Urinary bladder (tissue), 4 donors: ENCODE data around the gene FGFR3. TPM values are rescaled to one million over a fixed set of nuclear protein-coding genes. Genes with fewer than 3 reads are reported as not detected.

ENCODE experiments used
- DNase-seq: peaks from one replicate; pipeline ENCODE4 v3.0.0-alpha.2; 2015; ENCODE audit errors: extremely low spot score
- H3K27ac ChIP-seq: one replicate; pipeline ENCODE4 v1.5.1; 2013; ENCODE audit warnings: low read depth, mild to moderate bottlenecking, moderate library complexity
- H3K36me3 ChIP-seq: one replicate; pipeline ENCODE4 v1.6.1; 2013; ENCODE audit warnings: mild to moderate bottlenecking, moderate library complexity; ENCODE audit not compliant: insufficient read depth
- H3K4me1 ChIP-seq: one replicate; pipeline ENCODE4 v1.6.1; 2013; ENCODE audit warnings: mild to moderate bottlenecking, moderate library complexity; ENCODE audit not compliant: insufficient read depth
- H3K4me3 ChIP-seq: one replicate; pipeline ENCODE4 v1.5.1; 2013; ENCODE audit warnings: low read depth, low read length
- WGBS: extraction: QIAGEN DNeasy Blood & Tissue Kit; methylation state at CpG from one replicate; pipeline ENCODE4 v1.1.7; 2013; 5-methylcytosine and 5-hydroxymethylcytosine counted together
- polyA plus RNA-seq: library from polyadenylated mRNA; stranded (reverse); fragments of 200-250 nt; gene quantifications from one replicate; pipeline ENCODE4 v1.2.3, GENCODE V29; 2013
- total RNA-seq: library from RNA; depleted of rRNA; stranded (reverse); fragments of >200 nt; gene quantifications from one replicate; pipeline ENCODE4 v1.2.3, GENCODE V29; 2014
- donor health status: healthy with polysubstance abuse.
- donor health status: healthy.

FGFR3 gene
- total and polyA plus RNA-seq, 2 donors, result 12.3 to 26.5 TPM

GRCh38 chr4:1759818-1760223 is 33.3 kb upstream of the FGFR3 start:
- DNase-seq, result no peak
- Histone ChIP-seq H3K4me3 (no peak overlapping the region), H3K36me3 (no peaks in the 10 kb centered on the region), H3K4me1 (no peaks in the 10 kb centered on the region), H3K27ac (peak overlapping the region; percentile 34)
- 75% methylated on average over 13 of the region's 13 CpGs for WGBS

DNA sequence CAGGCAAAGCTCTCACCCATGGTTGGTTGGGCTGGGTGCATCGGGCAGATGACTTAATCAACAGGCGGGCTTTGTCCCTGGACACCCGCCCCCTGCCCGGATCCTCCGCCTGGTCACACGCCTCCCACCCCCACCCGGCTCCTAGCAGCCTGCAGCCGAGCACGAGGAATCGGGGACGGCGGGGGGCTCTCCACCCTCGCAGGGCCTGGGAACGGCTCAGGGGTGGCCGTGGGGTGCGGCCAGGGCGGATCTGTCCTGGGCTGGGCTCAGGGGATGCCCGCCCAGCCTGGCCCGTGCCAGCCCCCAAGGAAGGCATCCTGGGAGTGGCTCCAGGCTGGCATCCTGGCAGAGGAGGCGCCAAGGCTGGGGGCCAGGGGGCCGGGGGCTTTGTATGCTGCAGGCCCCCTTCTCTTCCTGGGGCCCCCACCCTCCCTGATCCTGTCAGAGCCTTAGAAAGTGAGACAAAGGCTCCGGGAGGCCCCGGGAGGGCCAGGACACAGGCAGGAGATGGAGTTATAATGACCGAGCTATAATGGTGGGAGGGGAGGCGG is 32.5 kb upstream of the FGFR3 start:
- no peak for DNase-seq
- 50% methylated on average over 25 of the region's 25 CpGs for WGBS
- Histone ChIP-seq H3K27ac (no peak overlapping the region), H3K4me1 (no peaks in the 10 kb centered on the region), H3K4me3 (no peak overlapping the region), H3K36me3 (no peaks in the 10 kb centered on the region)

- H3K27ac ChIP-seq, result no peak overlapping the region
- H3K36me3 ChIP-seq, result no peaks in the 10 kb centered on the region
- H3K4me1 ChIP-seq, result no peaks in the 10 kb centered on the region
- no peak overlapping the region for H3K4me3 ChIP-seq
- 71% methylated on average over 32 of the region's 32 CpGs for WGBS
- DNase-seq, result no peak
Observed at GRCh38 chr4:1761130-1761689, 31.9 kb upstream of the FGFR3 start.

DNA sequence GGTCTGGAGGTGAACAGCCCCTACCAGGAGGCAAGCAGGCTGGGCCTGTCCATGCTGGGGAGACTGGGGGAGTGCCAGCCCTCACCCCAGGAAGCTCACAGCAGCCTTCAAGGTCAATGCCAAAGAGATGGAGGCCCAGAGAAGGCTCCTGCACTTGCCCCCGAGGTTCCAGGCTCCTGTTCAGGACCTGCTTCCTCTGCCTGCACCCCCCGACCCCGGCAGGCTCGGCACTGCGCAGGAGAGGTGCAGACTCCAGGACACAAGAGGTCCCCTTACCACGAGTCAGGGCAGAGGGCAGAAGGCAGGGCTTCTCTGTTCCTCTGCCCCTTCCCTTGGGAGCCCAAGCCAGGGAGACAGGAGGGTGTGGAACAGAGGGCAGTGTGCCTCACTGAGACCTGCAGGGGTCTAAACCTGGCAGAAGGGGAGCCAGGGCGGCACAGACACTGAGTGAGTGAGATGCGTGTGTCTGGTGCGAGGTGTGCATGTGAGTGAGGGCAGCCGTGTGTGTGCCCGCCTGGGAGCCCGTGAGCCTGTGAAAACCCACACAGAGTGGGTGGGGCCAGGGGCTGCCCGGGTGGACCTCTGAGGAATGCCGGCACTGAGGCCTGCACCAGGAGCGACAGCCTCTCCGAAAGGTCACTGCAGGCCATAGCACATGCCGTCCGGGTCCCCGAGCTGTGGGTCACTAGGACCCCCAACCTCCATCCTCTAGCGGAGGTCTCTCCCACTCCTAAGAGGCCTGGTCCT is 30.7 kb upstream of the FGFR3 start:
- 88% methylated on average over 20 of the region's 20 CpGs for WGBS
- H3K36me3 ChIP-seq, result no peaks in the 10 kb centered on the region

GRCh38 chr4:1763070-1763549 is 30.0 kb upstream of the FGFR3 start:
- peaks cover 2% of the 10 kb centered on the region for H3K4me1 ChIP-seq
- H3K27ac ChIP-seq, result no peak overlapping the region
- 23% methylated on average over 31 of the region's 31 CpGs for WGBS
- no peak for DNase-seq
- H3K36me3 ChIP-seq, result no peaks in the 10 kb centered on the region
- no peak overlapping the region for H3K4me3 ChIP-seq

More for the DNA sequence above, 30.7 kb upstream of the FGFR3 start:
- DNase-seq, result no peak
- Histone ChIP-seq H3K4me1 (peaks cover 2% of the 10 kb centered on the region), H3K27ac (no peak overlapping the region), H3K4me3 (no peak overlapping the region)

- Histone ChIP-seq H3K36me3 (no peaks in the 10 kb centered on the region), H3K4me3 (no peak overlapping the region), H3K4me1 (peaks cover 2% of the 10 kb centered on the region), H3K27ac (peak overlapping the region; percentile 26)
- no peak for DNase-seq
- WGBS, result 9% methylated on average over 36 of the region's 36 CpGs
Observed at GRCh38 chr4:1763550-1764080, 29.5 kb upstream of the FGFR3 start.

DNA sequence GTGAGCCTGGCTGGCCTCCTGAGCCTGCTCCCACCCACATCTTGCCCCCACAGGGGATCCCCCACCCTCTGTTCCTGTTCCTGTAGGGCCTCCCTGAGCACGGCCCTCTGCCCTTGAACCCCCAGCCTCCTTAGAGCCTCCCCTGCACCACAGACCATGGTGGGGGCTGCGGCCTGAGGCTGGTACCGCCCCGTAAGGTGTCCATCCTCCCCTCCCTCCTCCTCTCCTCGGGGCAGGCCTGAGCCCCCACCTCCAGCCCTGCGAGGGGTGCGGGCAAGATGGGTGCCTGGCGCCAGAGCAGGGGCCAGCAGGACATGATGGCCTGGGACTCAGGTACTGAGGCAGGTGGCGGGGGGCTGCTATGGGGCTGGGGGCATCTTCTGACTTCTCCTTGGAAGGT is 28.4 kb upstream of the FGFR3 start:
- 96% methylated on average over 9 of the region's 9 CpGs for WGBS
- H3K27ac ChIP-seq, result no peak overlapping the region
- no peak overlapping the region for H3K4me3 ChIP-seq
- peaks cover 2% of the 10 kb centered on the region for H3K4me1 ChIP-seq
- DNase-seq, result no peak
- H3K36me3 ChIP-seq, result no peaks in the 10 kb centered on the region

- H3K36me3 ChIP-seq, result no peaks in the 10 kb centered on the region
- H3K27ac ChIP-seq, result no peak overlapping the region
- DNase-seq, result no peak
- no peak overlapping the region for H3K4me3 ChIP-seq
- 83% methylated on average over 10 of the region's 10 CpGs for WGBS
- H3K4me1 ChIP-seq, result peaks cover 2% of the 10 kb centered on the region
Observed at GRCh38 chr4:1765409-1766072, 27.6 kb upstream of the FGFR3 start.

GRCh38 chr4:1766106-1767060 is 26.7 kb upstream of the FGFR3 start:
- Histone ChIP-seq H3K4me3 (peak overlapping the region; percentile 53), H3K27ac (no peak overlapping the region), H3K4me1 (peaks cover 2% of the 10 kb centered on the region), H3K36me3 (no peaks in the 10 kb centered on the region)
- 45% methylated on average over 41 of the region's 41 CpGs for WGBS
- no peak for DNase-seq

DNA sequence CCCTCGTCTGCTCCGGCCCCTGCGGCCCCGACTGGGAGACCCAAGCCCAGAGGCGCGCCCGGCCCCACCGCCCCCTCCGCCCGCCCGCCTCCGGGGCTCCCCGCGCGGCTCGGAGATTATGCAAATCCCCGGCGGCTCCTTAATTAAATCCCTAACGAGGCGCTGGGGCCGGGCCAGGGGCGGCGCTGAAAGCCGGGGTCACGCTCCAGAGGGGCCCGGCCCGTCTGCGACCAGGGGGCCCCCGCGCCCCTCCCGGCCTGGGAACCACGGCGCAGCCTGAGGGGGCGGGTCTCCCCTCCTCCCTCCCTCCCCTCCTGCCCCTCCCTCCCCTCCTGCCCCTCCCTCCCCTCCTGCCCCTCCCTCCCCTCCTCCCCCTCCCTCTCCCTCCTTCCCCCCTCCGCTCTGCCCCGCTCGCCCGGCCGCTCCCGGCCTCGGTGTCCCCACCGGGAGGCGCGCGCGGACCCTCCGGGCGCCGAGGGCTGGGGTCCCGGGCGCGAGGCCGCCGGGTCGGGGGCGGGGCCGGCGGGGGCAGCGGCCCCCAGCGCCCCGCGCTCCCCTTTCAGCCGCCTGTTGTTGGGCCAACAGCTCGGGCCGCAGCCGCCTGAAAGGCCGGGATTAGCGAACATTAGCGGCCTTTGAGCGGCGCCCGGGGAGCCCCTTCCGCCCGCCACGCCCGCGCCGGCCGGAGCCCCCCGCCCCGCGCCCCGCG is 25.9 kb upstream of the FGFR3 start:
- DNase-seq, result no peak
- Histone ChIP-seq H3K36me3 (no peaks in the 10 kb centered on the region), H3K4me3 (peak overlapping the region; percentile 53), H3K4me1 (peaks cover 2% of the 10 kb centered on the region), H3K27ac (no peak overlapping the region)
- WGBS, result under 1% methylated on average over 83 of the region's 84 CpGs

GRCh38 chr4:1767770-1768366 is 25.2 kb upstream of the FGFR3 start:
- H3K27ac ChIP-seq, result peak overlapping the region; percentile 65
- DNase-seq, result no peak
- H3K4me1 ChIP-seq, result peaks cover 2% of the 10 kb centered on the region
- peak overlapping the region; percentile 53 for H3K4me3 ChIP-seq
- 19% methylated on average over 32 of the region's 32 CpGs for WGBS
- H3K36me3 ChIP-seq, result no peaks in the 10 kb centered on the region
